GM18499 (cell line): ENCODE results near the gene HILPDA.
"Not testable (repeated sequence)": the region's sequence is repeated elsewhere in the genome, so short reads cannot be mapped to it uniquely, and the experiment has no call there.

ENCODE experiments used
- ATAC-seq: cut with Tn5 transposase; IDR thresholded peaks from one replicate; pipeline ENCODE4 v1.9.1; 2021; ENCODE audit warnings: moderate number of reproducible peaks; ENCODE audit not compliant: insufficient read depth, unreplicated experiment

The HILPDA gene

DNA sequence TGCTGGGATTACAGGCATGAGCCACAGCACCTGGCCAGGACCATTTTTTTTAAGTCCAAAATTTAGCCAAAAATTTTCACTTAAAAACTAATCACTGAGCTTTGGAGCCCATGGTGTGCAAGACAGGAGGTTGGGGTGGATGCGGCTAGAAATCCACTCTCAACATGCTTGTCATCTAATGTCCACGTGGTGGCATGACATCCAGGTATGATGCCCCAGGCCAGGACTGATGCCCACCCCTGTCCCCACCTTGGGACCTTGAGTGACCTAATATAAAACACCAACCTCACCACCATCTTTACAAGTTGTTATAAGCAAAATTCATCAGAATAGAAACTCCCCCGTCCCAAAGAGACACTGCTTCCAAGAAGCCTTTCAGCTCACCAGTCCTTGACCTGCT is 25.5 kb upstream of the HILPDA start:
- no peak for ATAC-seq

- no peak for ATAC-seq
These were observed 24.5 kb upstream of the HILPDA start for GRCh38 chr7:128431221-128431620.

DNA sequence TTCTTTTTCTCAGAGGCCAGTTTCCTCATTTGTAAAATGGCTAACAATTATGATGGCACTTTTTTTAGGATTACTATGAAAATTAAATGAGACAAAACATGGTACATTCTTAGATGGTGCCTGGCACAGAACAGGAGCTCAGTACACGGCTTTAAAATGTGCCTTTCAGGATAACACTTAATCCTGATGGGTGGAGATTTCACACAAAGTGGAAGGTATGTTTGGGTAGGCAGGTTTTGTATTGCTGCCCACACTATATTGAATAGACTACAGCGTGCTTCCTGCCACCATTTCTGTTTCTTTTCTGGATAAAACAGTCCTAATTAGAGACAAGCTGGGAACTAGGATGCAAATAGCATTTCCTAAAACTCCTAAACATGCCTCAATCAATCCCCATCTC is 23.9 kb upstream of the HILPDA start:
- ATAC-seq, result no peak

GRCh38 chr7:128434413-128435326 is 21.0 kb upstream of the HILPDA start:
- no peak for ATAC-seq

- no peak for ATAC-seq
These were observed 20.4 kb upstream of the HILPDA start for GRCh38 chr7:128435327-128435686.

- peak; percentile 49 for ATAC-seq
These were observed 18.0 kb upstream of the HILPDA start for GRCh38 chr7:128437426-128438332.

DNA sequence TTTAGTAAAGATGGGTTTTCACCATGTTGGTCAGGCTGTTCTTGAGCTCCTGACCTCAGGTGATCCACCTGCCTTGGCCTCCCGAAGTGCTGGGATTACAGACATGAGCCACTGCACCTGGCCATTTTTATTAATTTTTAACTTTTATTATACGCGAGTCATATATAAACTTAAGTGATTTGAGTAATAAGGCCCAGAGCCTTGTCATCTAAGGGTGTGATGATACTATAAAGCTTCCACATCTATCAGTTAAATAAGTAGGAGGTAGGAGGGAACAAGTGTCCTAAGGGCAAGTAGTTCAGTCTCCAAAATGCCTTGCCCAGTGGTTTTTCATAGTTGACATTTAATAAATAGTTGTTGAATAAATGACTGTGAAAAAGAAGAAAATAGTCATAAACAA is 13.3 kb upstream of the HILPDA start:
- ATAC-seq, result no peak

DNA sequence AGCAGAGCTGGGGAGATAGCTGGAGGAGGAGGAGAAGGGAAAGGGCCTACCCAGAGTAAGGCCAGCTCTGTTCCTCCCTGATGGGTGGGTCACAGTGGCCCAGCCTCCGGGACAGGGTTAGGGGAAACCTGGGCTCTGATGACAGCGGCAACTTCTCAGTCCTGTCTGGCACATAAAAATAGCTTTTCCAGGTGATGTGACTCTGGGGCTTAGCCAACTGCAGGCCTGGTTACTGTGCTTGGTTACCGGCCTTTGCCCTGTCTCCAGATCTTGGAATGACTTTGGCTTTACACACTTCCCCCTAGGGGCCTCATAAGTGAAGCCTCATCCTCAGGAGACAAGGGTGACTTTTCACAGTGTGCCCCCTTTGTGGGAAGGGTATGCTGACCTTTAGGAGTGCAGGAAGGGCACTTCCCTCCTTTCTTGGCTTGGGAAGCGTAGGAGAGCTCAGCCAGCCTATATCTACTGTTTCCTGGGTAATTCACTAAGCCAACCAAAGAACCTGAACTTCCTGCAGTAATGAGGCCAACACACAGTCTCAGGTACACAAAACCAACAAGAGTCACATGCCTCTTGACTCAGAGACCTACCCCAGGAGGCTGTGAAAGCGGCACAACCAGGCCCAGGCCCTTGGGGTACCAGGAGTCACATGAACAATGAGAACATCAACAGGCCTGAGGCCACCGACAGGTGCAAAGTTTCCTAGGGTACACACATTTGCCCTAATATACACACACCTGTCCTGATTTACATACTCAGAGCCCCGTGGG is 11.7 kb upstream of the HILPDA start:
- ATAC-seq, result no peak

DNA sequence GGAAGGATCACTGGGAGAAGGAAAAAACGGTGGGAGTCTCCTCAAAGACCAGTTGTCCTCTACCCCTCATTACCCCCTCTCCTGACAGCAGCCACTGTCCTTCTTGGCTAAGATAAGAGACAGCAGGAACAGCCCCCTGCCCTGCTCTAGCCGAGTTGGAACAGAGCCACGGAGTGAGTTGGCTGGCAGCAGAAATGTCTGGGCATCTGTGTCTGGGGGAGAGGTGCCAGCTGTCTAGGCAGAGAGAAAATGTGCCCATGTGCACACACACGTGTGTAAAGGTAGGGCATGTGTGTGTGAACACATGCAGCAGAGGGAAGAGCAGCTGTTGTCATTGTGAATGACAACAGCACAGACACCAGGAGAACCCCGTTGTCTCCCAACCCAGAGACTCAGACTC is 9.4 kb upstream of the HILPDA start:
- ATAC-seq, result no peak

DNA sequence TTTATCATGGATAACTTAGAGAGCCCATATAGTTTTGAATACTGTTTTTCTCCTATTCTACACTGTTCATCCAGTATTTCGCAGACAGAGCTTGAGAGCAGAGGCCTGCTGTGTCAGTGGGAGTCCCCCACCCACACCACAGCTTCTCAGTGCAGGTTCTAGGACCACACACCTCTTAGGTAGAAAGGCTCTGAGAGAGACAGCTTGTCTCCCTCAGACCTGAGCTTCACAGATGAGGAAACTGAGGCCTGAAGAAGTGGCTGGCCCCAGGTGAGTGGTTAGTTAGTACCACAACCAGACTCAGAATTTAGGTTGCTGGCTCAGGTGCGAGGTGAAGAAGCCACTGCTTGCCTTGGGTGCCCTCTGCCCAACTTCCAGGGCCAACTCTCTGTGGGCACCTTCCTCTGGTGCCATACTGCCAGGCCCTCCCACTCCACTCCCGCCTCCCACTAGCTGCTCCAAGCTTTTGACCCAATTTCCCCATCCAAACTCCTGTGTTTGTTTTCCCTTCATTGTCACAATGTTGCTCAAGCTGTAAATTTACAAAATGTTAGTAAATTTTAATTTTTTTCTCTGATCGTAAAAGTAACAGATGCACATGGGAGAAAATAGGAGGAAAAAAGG is 7.6 kb upstream of the HILPDA start:
- ATAC-seq, result no peak

GRCh38 chr7:128448751-128449302 is 6.9 kb upstream of the HILPDA start:
- no peak for ATAC-seq

DNA sequence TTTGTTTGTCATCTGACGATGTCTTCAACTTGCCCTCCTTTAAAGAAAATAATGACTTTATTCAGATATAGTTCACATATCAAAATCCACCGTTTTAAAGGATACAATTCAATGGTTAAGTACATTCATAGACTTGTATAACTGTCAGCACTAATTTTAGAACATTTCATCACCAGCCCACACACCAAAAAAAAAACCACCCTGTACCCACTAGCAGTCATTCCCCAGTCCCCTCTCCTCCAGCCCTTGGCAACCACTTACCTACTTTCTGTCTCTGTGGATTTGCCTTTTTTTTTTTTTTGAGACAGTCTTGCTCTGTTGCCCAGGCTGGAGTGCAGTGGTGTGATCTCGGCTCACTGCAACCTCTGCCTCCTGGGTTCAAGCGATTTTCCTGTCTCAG is 5.3 kb upstream of the HILPDA start:
- ATAC-seq, result no peak

- no peak for ATAC-seq
These were observed 4.8 kb upstream of the HILPDA start for GRCh38 chr7:128450913-128451312.

DNA sequence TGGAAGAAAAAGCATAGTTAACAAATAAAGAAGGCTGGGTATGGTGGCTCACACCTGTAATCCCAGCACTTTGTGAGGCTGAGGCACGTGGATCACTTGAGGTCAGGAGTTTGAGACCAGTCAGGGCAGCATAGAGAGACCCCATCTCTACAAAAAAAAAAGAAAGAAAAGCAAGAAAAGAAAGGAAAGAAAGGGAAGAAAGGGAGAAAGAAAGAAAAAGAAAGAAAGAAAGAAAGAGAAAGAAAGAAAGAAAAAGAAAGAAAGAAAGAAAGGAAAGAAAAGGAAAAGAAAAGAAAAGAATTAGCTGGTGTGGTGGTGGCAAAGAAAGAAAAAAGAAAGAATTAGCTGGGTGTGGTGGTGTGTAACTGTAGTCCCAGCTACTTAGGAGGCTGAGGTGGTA is 3.1 kb upstream of the HILPDA start:
- ATAC-seq, result no peak

GRCh38 chr7:128453836-128454804 is 1.6 kb upstream of the HILPDA start:
- no peak for ATAC-seq

- no peak for ATAC-seq
These were observed 703 bp upstream of the HILPDA start for GRCh38 chr7:128454808-128455542.

DNA sequence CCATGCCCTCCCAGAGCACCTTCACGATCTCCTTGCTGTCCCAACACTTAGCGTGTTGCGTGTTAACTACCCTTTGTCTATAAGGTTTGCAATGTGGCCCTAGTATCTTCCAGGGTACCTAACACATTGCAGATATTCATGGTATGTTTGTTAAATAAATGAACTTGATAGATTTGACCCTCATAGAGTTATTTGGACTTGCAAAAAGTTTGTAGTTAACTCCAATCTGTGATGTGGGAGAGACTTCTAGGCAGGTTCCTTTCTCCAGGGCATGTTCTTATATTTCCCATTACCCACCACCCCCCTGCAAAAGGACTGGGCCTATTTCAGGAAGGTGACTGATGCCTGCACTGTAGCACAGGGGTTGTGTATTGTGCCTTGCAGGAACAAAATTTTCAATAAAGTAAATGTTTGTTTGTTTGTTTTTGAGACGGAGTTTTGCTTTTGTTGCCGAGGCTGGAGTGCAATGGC is 612 bp downstream of the HILPDA start:
- no peak for ATAC-seq

GRCh38 chr7:128457385-128457784 is 1.7 kb downstream of the HILPDA start:
- ATAC-seq, result not testable (repeated sequence)
